Measurements from ENCODE around the gene CNTN1.

The CNTN1 gene

DNA sequence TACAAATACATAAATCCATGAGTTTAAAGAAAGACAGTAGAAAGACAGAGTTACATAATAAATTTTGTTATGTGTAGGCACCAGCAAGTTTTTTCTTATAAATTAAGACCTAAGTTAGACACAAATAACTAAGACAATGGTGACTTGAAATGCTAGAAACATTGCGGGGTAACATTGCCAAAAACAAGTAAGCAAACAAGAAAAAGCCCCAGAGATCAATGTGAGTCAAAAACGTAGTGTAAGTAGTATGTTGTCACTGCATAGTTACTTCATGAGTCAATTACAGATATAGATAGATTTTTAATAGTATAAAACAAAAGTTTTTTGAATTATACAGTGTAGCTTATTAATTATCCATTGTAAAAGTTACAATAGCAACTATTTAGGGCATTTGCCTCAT, 83.4 kb downstream of the CNTN1 start:
- DNase-seq = no peak

DNA sequence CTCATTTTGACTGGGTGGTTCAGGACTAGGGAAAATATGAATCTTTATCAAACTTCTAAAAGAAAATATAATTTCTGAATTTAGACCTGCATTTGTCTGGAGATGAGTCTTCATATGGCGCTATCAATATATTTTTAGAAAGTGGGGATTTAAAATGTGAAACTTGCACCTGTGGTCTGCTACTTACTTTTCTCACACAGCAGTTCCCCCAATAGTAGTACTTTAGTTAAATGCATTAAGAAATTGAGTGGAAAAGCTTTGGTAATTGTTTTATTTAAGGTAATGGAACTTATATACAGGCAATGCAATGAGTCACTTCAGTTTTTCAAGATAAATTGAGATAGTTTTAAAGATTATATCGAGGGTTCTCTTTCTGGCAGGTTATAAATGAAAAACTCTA, 91.9 kb downstream of the CNTN1 start:
- no peak for DNase-seq

- DNase-seq = no peak
Observed at GRCh38 chr12:40788276-40788675, 96.0 kb downstream of the CNTN1 start.

- no peak for DNase-seq
Observed at GRCh38 chr12:40792792-40793386, 100.7 kb downstream of the CNTN1 start.

GRCh38 chr12:40793471-40793870, 101.2 kb downstream of the CNTN1 start:
- no peak for DNase-seq

GRCh38 chr12:40794087-40794486, 101.8 kb downstream of the CNTN1 start:
- DNase-seq = no peak

DNA sequence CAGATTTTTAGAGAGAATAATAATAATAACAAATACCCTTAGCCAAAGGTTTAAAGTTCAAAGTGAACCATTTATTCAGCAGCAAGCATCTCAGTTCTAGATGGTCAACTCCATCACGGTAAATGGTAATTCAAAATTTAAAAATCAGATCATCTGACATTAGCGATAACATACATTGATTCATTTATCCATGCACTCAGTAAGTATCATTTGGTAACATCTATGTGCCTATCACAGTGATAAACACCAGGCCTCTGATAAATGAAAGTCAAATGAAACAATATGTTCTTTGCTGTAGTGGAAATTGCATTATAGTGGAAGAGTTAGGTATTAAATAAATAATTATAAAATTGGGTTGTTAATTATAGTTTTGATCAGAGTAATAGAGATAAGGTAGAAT, 108.8 kb downstream of the CNTN1 start:
- no peak for DNase-seq

- no peak for DNase-seq
Observed at GRCh38 chr12:40801861-40802260, 109.6 kb downstream of the CNTN1 start.

DNA sequence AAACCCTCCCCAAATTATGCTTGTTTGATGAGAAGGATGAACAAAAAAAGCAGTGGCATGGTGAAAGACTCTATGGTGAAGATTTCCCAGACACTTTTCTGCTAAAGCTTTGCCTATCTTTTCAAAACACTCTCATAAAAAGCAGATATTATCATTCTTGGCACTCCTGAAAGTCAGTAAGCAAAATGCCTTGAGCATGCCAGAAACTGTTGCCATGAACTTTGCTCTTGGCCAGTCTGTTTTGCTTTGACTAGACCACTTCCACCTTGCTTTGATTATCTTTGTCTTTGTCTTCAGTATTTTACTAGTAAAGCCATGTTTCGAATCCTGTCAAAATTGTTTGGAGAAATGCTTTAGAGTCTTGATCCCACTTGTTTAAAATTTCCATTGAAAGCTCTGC, 110.4 kb downstream of the CNTN1 start:
- DNase-seq = no peak

DNA sequence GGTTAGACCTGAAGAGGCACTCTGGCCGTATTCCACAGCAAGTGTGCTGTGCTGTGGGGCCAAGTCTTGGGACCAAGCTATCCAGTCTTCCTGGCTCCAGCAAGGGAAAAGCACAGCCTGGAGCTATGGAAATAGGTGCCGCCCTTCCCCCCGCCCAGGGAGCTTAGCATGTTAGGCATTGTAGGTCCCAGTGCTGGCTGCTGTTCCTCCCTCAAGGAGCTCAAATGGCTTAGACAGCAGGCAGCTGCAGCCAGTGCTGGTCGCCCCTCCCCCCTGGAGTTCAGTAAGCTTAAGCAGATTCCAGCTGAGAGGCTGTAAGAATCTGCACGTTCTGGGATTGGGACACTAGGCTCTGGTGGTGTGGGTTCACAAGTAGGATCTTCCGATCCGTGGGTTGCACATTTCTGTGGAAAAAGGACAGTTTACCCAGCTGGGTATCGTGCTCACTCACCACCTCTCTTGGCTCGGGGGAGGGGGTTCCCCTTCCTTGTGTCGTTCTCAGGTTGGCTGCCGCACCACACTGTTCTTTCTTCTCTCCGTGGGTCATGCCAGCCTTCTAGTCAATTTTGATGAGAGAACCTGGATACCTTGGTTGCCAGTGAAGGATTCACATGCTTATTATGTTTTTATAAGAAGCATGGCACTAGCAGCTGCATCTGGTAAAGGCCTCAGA, 127.3 kb downstream of the CNTN1 start:
- no peak for DNase-seq

GRCh38 chr12:40820794-40821484, 128.7 kb downstream of the CNTN1 start:
- no peak for DNase-seq

- DNase-seq = no peak
Observed at GRCh38 chr12:40825156-40825555, 132.9 kb downstream of the CNTN1 start.

GRCh38 chr12:40827683-40828592, 135.7 kb downstream of the CNTN1 start:
- no peak for DNase-seq

DNA sequence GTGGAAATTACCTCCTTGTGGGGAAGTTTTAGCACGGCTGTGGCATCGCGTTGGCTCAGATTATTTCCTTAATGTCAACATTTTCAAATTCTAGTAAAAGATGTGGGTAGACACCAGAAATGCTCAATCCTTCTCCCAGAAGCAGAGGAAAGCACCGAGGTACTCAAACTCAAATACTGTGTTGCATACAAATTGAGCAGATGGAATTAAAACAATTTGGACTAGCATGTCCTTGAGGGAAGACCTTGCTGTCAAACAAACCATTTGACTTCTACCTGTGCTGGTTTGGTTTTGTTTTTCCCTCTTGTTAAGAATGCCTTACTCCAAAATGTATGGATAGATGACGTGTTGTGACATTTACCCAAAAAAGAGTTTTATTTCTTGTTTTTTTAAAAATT, 136.4 kb downstream of the CNTN1 start:
- no peak for DNase-seq

- DNase-seq = no peak
Observed at GRCh38 chr12:40829738-40830144, 137.5 kb downstream of the CNTN1 start.

GRCh38 chr12:40831916-40832315, 139.7 kb downstream of the CNTN1 start:
- DNase-seq = no peak

DNA sequence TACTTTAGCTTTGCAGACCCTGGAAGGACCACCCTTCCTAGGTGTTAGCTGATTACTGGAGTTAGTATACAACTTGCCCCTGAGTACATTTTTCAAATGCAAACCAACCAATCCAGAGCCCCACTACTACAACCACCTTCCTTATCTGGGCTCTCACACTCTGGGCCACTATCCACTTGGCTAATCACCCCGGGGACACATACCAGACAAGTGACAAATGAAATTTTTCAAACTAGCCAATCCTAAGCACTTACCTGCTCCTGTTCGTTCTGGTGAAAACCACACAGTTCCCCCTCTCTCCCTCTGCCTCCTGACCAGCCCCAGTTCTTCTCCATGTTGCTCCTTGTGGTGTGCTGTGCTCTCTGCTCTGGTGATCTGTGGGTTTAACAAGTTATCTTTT, 140.4 kb downstream of the CNTN1 start:
- DNase-seq = no peak

GRCh38 chr12:40833818-40834217, 141.6 kb downstream of the CNTN1 start:
- no peak for DNase-seq

GRCh38 chr12:40834321-40834720, 142.1 kb downstream of the CNTN1 start:
- DNase-seq = no peak

DNA sequence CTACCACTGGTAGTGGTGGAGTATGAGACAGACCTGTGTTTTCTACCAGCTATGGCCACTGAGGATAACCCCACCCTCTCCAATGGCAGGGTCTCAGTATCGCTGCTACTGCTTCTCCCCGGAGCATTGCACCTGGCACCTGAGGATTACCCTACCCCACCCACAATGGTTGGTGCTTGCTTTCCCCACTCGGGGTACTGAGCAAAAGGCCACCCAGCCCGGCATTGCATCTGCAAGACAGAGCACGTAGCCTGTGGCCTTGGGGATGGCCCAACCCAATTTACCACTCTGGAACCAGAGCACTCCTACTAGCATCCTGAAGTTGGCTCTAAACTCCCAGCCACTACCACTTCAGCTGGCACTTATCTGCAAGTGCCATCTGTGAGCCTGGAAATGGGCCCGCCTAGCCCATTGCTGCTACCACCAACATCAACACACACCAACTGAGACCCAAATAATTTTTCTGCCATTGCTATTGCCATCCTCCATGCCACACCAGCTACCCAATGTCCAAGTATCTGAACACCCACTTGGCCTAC, 145.7 kb downstream of the CNTN1 start:
- DNase-seq = no peak

DNA sequence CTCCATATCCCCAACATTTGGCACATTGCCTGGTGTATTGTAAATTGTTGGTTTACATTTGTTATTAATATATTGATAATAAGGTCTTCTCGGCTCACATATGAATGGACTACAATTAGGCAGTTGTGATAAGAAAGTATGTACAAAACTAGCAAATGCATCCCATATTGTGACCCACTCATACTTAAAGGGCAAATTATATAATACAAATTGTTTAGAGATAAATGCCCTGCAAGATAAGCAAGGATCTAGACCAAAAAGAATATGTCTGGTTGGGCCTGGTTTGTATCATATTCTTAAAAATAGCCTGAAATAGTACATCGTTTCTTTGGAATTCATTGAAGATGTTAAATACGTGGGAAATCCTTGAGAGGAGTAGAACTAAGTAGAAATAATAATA, 151.3 kb downstream of the CNTN1 start:
- DNase-seq = no peak

DNA sequence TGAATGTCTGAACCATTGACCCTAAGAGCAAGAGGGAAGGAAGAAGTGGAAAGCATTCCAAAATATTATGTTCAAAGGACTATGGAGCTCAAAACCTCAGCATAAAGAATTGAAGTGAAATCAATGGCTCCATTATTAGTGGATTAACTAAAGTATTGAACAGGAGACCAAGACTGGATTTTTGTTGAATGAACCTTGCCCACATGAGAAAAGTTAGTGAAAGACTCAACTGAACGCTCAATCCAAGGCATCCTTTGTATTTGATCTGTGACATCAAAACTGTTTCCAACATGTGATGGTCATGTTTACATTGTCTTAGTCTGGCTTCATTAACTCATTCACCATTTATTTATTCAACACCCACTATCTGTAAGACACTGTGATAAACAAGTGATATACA, 161.0 kb downstream of the CNTN1 start:
- no peak for DNase-seq

GRCh38 chr12:40854604-40855003, 162.4 kb downstream of the CNTN1 start:
- no peak for DNase-seq

Measured in hematopoietic multipotent progenitor cell treated with erythropoietin and hydrocortisone succinate and interleukin-3 and kit ligand, for 8 days (in vitro differentiated cells).